ENCODE data around the gene RCAN2.

DNA sequence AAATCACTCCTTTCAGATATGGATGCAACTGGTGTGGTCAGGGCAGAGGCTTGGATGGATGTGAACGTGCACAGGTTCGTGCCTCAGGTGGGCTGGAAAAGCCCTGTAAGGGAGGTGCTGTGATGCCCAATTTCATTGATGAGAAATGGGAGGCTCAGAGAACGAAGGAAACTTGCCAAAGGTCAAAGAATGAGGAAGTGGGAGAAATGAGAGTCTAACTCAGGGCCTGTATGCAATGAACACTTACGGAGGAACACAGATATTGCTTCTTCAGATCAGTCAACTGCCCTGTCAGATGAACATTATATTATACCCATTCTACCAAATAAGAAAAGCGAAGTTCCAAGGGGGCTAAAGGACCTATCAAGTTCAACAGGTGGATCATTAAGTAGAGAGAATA, 134.7 kb downstream of the RCAN2 start:
- TF ChIP-seq CTCF (conservative IDR thresholded peaks at IDR 0.05; ENCODE audit: low read depth in 2 of 2) (no peak), EZH2 (IDR thresholded peaks at IDR 0.05; ENCODE audit: low read depth, unreplicated experiment) (no peak), STAT1 (IDR thresholded peaks at IDR 0.05; ENCODE audit: unreplicated experiment) (no peak)
